ENCODE results near the gene ISOC1.

ISOC1 gene

DNA sequence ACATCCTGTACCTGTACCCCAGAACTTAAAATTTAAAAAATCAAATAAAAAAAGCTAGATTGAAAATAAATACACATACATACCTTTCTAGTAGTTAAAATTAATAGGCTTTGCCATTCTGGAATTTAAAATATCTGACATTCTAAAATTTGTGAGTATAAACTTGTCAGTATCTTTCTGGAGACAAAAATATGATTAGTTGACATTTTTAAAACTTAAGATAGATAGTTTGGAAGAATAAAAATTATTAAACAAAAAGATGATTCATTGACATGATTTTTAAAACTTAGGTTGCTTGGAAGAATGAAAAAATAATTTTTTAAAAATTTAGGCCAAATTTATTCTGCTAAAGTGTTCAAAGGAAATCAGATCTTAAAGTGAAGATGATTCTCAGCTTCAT lies 43.1 kb downstream of the ISOC1 start:
- Histone ChIP-seq H3K9ac (ENCODE audit: low read length) (no peak overlapping the region), H3K9me3 (ENCODE audit: control insufficient read depth, low read length) (no peaks in the 10 kb centered on the region), H3K4me1 (ENCODE audit: control insufficient read depth, insufficient read depth, low read length) (no peaks in the 10 kb centered on the region), H3K4me3 (ENCODE audit: low read length) (no peak overlapping the region), H3K27me3 (replicated peaks; ENCODE audit: control insufficient read depth, insufficient read depth, low read length) (no peaks in the 10 kb centered on the region), H3K36me3 (ENCODE audit: control insufficient read depth, insufficient read depth, low read length, severe bottlenecking) (no peaks in the 10 kb centered on the region)
- no peak for DNase-seq (ENCODE audit: low read depth)

DNA sequence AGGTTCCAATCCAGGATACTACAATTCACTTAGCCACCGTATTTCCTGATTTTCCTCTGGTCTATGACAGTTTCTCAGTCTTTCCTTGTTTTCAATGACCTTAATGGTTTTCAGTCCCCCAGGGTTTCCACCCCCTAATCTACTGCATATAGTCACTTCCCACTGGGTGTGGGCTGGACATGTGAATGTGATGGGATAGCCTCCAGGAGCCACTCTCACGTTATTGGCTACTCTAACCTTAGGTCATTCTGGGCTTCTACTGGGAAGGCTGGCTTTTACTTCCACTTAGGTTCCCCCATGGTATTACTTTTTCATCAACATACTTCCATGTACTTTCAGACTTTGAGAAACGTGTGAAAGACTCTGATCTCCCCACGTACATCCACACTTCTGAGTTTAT lies 46.5 kb downstream of the ISOC1 start:
- H3K27me3 ChIP-seq (replicated peaks; ENCODE audit: control insufficient read depth, insufficient read depth, low read length): no peaks in the 10 kb centered on the region
- no peaks in the 10 kb centered on the region for H3K9me3 ChIP-seq (ENCODE audit: control insufficient read depth, low read length)
- no peaks in the 10 kb centered on the region for H3K4me1 ChIP-seq (ENCODE audit: control insufficient read depth, insufficient read depth, low read length)
- no peaks in the 10 kb centered on the region for H3K36me3 ChIP-seq (ENCODE audit: control insufficient read depth, insufficient read depth, low read length, severe bottlenecking)
- no peak for DNase-seq (ENCODE audit: low read depth)
- H3K4me3 ChIP-seq (ENCODE audit: low read length): no peak overlapping the region
- H3K9ac ChIP-seq (ENCODE audit: low read length): no peak overlapping the region

DNA sequence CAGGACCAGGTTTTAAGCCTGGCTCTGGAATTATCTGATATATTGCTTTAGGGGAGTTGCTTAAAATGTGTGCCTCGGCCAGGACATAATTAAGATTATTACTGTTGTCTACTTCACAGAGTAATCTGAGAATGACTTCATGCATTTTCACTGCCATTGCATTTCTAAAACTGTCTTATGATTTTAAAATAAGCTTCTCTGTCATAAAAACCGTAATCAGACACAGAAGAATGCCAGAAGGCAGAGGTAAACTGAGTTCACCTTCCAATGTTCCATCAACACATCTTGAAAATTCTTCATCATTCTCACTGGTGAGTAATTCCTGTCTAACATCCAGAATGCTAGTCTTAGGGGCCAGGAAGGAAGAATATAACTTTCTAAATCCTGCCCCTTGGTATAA lies 47.1 kb downstream of the ISOC1 start:
- no peaks in the 10 kb centered on the region for H3K36me3 ChIP-seq (ENCODE audit: control insufficient read depth, insufficient read depth, low read length, severe bottlenecking)
- H3K4me1 ChIP-seq (ENCODE audit: control insufficient read depth, insufficient read depth, low read length): no peaks in the 10 kb centered on the region
- H3K4me3 ChIP-seq (ENCODE audit: low read length): no peak overlapping the region
- no peak for DNase-seq (ENCODE audit: low read depth)
- H3K9ac ChIP-seq (ENCODE audit: low read length): no peak overlapping the region
- no peaks in the 10 kb centered on the region for H3K27me3 ChIP-seq (replicated peaks; ENCODE audit: control insufficient read depth, insufficient read depth, low read length)
- no peaks in the 10 kb centered on the region for H3K9me3 ChIP-seq (ENCODE audit: control insufficient read depth, low read length)

DNA sequence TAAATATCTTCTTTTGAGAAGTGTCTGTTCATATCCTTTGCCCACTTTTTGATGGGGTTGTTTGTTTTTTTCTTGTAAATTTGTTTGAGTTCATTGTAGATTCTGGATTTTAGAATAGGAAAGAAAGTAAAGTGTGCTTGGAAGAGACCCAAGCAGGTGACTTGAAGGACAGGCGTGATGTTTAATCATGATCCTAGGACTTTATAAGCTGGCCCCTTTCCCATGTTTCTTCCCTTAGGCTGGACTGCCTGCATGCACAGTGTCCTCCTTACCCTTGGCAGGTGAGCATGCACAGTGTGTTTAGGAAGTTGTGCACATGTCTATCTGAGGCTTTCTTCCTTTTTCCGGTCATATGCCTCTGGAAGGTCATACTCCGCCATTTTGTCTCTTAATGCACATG lies 61.3 kb downstream of the ISOC1 start:
- no peak overlapping the region for H3K9ac ChIP-seq (ENCODE audit: low read length)
- no peaks in the 10 kb centered on the region for H3K4me1 ChIP-seq (ENCODE audit: control insufficient read depth, insufficient read depth, low read length)
- no peaks in the 10 kb centered on the region for H3K9me3 ChIP-seq (ENCODE audit: control insufficient read depth, low read length)
- no peak overlapping the region for H3K4me3 ChIP-seq (ENCODE audit: low read length)
- no peaks in the 10 kb centered on the region for H3K36me3 ChIP-seq (ENCODE audit: control insufficient read depth, insufficient read depth, low read length, severe bottlenecking)
- DNase-seq (ENCODE audit: low read depth): no peak
- H3K27me3 ChIP-seq (replicated peaks; ENCODE audit: control insufficient read depth, insufficient read depth, low read length): no peaks in the 10 kb centered on the region

DNA sequence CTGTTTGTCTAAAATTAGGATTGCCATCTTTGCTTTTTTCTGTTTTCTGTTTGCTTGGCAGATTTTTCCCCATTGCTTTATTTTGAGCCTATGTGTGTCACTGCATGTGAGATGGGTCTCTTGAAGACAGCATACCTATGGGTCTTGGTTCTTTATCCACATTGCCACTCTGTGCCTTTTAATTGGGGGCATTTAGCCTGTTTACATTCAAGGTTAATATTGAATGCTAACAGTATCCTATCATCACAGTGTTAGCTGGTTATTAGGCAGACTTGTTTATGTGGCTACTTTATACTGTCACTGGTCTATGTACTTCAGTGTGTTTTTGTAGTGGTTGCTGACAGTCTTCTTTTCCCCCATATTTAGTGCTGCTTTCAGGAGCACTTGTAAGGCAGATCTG lies 67.3 kb downstream of the ISOC1 start:
- no peaks in the 10 kb centered on the region for H3K36me3 ChIP-seq (ENCODE audit: control insufficient read depth, insufficient read depth, low read length, severe bottlenecking)
- H3K9me3 ChIP-seq (ENCODE audit: control insufficient read depth, low read length): peaks cover 14% of the 10 kb centered on the region
- no peak overlapping the region for H3K4me3 ChIP-seq (ENCODE audit: low read length)
- H3K4me1 ChIP-seq (ENCODE audit: control insufficient read depth, insufficient read depth, low read length): no peaks in the 10 kb centered on the region
- no peaks in the 10 kb centered on the region for H3K27me3 ChIP-seq (replicated peaks; ENCODE audit: control insufficient read depth, insufficient read depth, low read length)
- H3K9ac ChIP-seq (ENCODE audit: low read length): no peak overlapping the region
- no peak for DNase-seq (ENCODE audit: low read depth)

Measured in adipocyte (in vitro differentiated cells).